Measurements from ENCODE around the gene SKIC3.

Gene SKIC3

GRCh38 chr5:95531491-95531890 is 23.3 kb downstream of the SKIC3 start:
- DNase-seq (ENCODE audit: low read depth in 2 of 2), result no peak

DNA sequence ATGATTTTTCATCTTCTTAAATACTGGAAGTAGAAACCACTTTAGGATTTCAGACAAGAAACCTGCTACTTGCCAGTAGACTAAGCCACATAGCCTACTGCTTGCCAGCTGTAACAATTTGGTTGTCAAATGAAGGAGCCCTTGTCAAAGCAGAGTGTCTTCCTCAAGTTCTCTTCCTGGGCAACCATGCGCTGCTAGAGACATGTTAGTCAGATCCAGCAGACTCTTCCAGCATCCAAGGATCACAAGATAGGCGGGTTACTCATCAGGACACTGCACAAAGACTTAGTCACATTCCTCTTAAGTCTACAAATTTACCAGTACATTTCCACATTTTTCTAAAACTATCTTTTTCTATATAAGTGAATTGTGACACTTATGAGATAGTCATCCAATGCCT is 24.4 kb downstream of the SKIC3 start:
- DNase-seq (ENCODE audit: low read depth in 2 of 2), result no peak

DNA sequence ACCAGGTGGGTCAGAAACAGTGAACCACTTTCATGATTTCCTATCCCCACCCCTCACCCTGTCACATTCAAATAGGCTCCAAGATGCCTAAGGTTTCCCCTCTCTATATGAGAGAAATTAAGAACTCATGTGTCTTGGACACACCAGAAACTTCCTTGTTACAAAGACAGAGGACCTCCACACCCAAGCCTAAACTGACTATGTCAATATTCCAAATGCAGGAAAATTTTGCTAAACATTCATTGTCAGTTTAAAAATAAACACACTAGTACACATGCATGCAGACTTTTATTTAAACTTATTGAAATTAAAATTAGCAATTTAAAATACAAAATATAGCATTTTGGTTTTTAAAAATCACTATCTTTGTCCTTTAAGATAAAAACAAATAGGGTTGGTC is 26.2 kb downstream of the SKIC3 start:
- no peak for DNase-seq (ENCODE audit: low read depth in 2 of 2)

- DNase-seq (ENCODE audit: low read depth in 2 of 2), result no peak
Measured at GRCh38 chr5:95526871-95527270, 27.9 kb downstream of the SKIC3 start.

DNA sequence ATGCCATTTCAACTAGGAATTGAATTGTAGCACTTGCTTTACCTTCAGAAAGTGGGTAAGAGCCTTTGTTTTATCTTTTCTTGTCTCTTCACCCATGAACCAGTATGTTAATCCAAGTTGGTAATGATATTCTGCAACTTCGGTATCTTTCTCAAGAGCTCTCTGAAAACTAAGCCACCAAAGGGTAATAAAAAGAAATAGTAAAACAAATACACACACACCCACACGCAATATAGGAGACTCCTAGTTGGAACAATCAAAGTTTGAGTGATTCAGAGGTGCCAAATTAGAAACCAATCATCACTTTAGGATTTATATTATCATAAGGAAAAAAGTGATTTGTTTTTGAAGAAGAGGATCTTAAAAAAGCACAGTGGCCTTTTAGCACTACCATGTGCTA is 30.4 kb downstream of the SKIC3 start:
- DNase-seq (ENCODE audit: low read depth in 2 of 2), result no peak

GRCh38 chr5:95520206-95520605 is 34.6 kb downstream of the SKIC3 start:
- DNase-seq (ENCODE audit: low read depth in 2 of 2), result no peak

GRCh38 chr5:95519681-95520080 is 35.1 kb downstream of the SKIC3 start:
- DNase-seq (ENCODE audit: low read depth in 2 of 2), result no peak

GRCh38 chr5:95519151-95519550 is 35.6 kb downstream of the SKIC3 start:
- no peak for DNase-seq (ENCODE audit: low read depth in 2 of 2)

DNA sequence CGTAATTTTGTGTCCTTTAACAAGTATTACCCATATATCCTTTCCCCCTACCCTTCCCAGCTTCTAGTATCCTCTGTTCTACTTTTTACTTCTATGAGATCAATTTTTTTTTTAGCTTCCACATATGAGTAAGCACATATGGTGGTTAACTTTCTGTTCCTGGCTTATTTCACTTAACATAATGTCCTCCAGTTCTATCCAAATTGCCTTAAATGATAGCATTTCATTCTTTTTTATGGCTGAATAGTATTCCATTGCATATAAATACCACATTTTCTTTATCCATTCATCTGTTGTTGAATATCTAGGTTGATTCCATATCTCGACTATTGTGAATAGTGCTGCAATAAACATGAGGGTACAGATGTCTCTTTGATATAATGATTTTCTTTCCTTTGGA is 36.4 kb downstream of the SKIC3 start:
- no peak for DNase-seq (ENCODE audit: low read depth in 2 of 2)

GRCh38 chr5:95511606-95512005 is 43.2 kb downstream of the SKIC3 start:
- no peak for DNase-seq (ENCODE audit: low read depth in 2 of 2)

- DNase-seq (ENCODE audit: low read depth in 2 of 2), result no peak
Measured at GRCh38 chr5:95508550-95508949, 46.2 kb downstream of the SKIC3 start.
